ENCODE results near the gene ZC2HC1C.

Gene ZC2HC1C

GRCh38 chr14:75119056-75119455 is 49.6 kb downstream of the ZC2HC1C start:
- peaks cover 8 to 25% (median 18%) of the 10 kb centered on the region in 4 experiments for H3K4me1 ChIP-seq (ENCODE audit: control extremely low read depth in 1 of 4, control insufficient read depth in 4 of 4, insufficient read depth in 4 of 4, low read length in 3 of 4)
- H3K27me3 ChIP-seq (replicated peaks in 2 of 5; ENCODE audit: control insufficient read depth in 4 of 5, insufficient read depth in 5 of 5, low read length in 4 of 5) = no peaks in the 10 kb centered on the region
- DNase-seq = no peak
- no peak overlapping the region for H3K27ac ChIP-seq (ENCODE audit: insufficient read depth in 1 of 2, low read depth in 1 of 2, low read length in 2 of 2, poor library complexity in 1 of 2, severe bottlenecking in 2 of 2)
- peaks cover 20 to 49% (median 36%) of the 10 kb centered on the region in 4 experiments for H3K36me3 ChIP-seq (ENCODE audit: control insufficient read depth in 4 of 4, insufficient read depth in 4 of 4, low read length in 3 of 4)
- ChIA-PET POLR2A (no interaction called here), CTCF (interaction anchor here (2.1 kb wide), 1 partner anchor 15 kb away, joined by 7 read pairs; no protein-coding TSS in a partner anchor)
- H3K4me3 ChIP-seq (ENCODE audit: control insufficient read depth in 1 of 7, extremely low read depth in 1 of 7, insufficient read depth in 4 of 7, low read depth in 2 of 7, low read length in 6 of 7) = no peak overlapping the region
- no peaks in the 10 kb centered on the region for H3K9me3 ChIP-seq (ENCODE audit: control extremely low read depth in 1 of 5, control insufficient read depth in 4 of 5, insufficient read depth in 2 of 5, low read depth in 1 of 5, low read length in 4 of 5)
- WGBS (ENCODE audit: insufficient coverage) = 100% methylated on average over 2 of the region's 2 CpGs

GRCh38 chr14:75120541-75121291 is 51.3 kb downstream of the ZC2HC1C start:
- CTCF ChIA-PET = interaction anchor here (1.3 kb wide), 1 partner anchor 173 kb away, joined by 3 read pairs; no protein-coding TSS in a partner anchor
- H3K4me1 ChIP-seq (ENCODE audit: control extremely low read depth in 1 of 4, control insufficient read depth in 4 of 4, insufficient read depth in 4 of 4, low read length in 3 of 4) = peaks cover 15 to 42% (median 27%) of the 10 kb centered on the region in 4 experiments
- peak overlapping the region in 2 of 7 experiments; percentile 16 to 45 for H3K4me3 ChIP-seq (ENCODE audit: control insufficient read depth in 1 of 7, extremely low read depth in 1 of 7, insufficient read depth in 4 of 7, low read depth in 2 of 7, low read length in 6 of 7)
- H3K27me3 ChIP-seq (replicated peaks in 2 of 5; ENCODE audit: control insufficient read depth in 4 of 5, insufficient read depth in 5 of 5, low read length in 4 of 5) = no peaks in the 10 kb centered on the region
- H3K9me3 ChIP-seq (ENCODE audit: control extremely low read depth in 1 of 5, control insufficient read depth in 4 of 5, insufficient read depth in 2 of 5, low read depth in 1 of 5, low read length in 4 of 5) = no peaks in the 10 kb centered on the region
- DNase-seq = peak in 2 of 3 donors; percentile 57 to 69
- peaks cover 18 to 35% (median 28%) of the 10 kb centered on the region in 4 experiments for H3K36me3 ChIP-seq (ENCODE audit: control insufficient read depth in 4 of 4, insufficient read depth in 4 of 4, low read length in 3 of 4)
- 6% methylated on average over 2 of the region's 3 CpGs for WGBS (ENCODE audit: insufficient coverage)
- peak overlapping the region in 1 of 2 experiments; percentile 50 for H3K27ac ChIP-seq (ENCODE audit: insufficient read depth in 1 of 2, low read depth in 1 of 2, low read length in 2 of 2, poor library complexity in 1 of 2, severe bottlenecking in 2 of 2)
- POLR2A ChIA-PET = no interaction called here

- Histone ChIP-seq H3K4me1 (ENCODE audit: control extremely low read depth in 1 of 4, control insufficient read depth in 4 of 4, insufficient read depth in 4 of 4, low read length in 3 of 4) (peaks cover 17 to 50% (median 34%) of the 10 kb centered on the region in 4 experiments), H3K9me3 (ENCODE audit: control extremely low read depth in 1 of 5, control insufficient read depth in 4 of 5, insufficient read depth in 2 of 5, low read depth in 1 of 5, low read length in 4 of 5) (no peaks in the 10 kb centered on the region), H3K27ac (ENCODE audit: insufficient read depth in 1 of 2, low read depth in 1 of 2, low read length in 2 of 2, poor library complexity in 1 of 2, severe bottlenecking in 2 of 2) (no peak overlapping the region), H3K27me3 (replicated peaks in 2 of 5; ENCODE audit: control insufficient read depth in 4 of 5, insufficient read depth in 5 of 5, low read length in 4 of 5) (no peaks in the 10 kb centered on the region), H3K4me3 (ENCODE audit: control insufficient read depth in 1 of 7, extremely low read depth in 1 of 7, insufficient read depth in 4 of 7, low read depth in 2 of 7, low read length in 6 of 7) (no peak overlapping the region), H3K36me3 (ENCODE audit: control insufficient read depth in 4 of 4, insufficient read depth in 4 of 4, low read length in 3 of 4) (peaks cover 16 to 28% (median 22%) of the 10 kb centered on the region in 4 experiments)
- CTCF ChIA-PET = no interaction called here
- POLR2A ChIA-PET = no interaction called here
- DNase-seq = no peak
- WGBS (ENCODE audit: insufficient coverage) = 94% methylated on average over 7 of the region's 7 CpGs
Observed at GRCh38 chr14:75121552-75121951, 52.1 kb downstream of the ZC2HC1C start.

- POLR2A ChIA-PET = interaction anchor here (0.6 kb wide), 1 partner anchor 304 kb away, joined by 3 read pairs; no protein-coding TSS in a partner anchor
- no CpG with 5 or more reads among the region's 7 CpGs for WGBS (ENCODE audit: insufficient coverage)
- CTCF ChIA-PET = interaction anchor here (0.6 to 10.0 kb wide), 3 partner anchors 72 to 320 kb away, joined by 3 to 210 read pairs (median 3); no protein-coding TSS in a partner anchor
- no peaks in the 10 kb centered on the region for H3K27me3 ChIP-seq (replicated peaks in 2 of 5; ENCODE audit: control insufficient read depth in 4 of 5, insufficient read depth in 5 of 5, low read length in 4 of 5)
- peaks cover 17 to 70% (median 44%) of the 10 kb centered on the region in 4 experiments for H3K4me1 ChIP-seq (ENCODE audit: control extremely low read depth in 1 of 4, control insufficient read depth in 4 of 4, insufficient read depth in 4 of 4, low read length in 3 of 4)
- H3K9me3 ChIP-seq (ENCODE audit: control extremely low read depth in 1 of 5, control insufficient read depth in 4 of 5, insufficient read depth in 2 of 5, low read depth in 1 of 5, low read length in 4 of 5) = no peaks in the 10 kb centered on the region
- peak overlapping the region in 2 of 7 experiments; percentile 1 to 36 for H3K4me3 ChIP-seq (ENCODE audit: control insufficient read depth in 1 of 7, extremely low read depth in 1 of 7, insufficient read depth in 4 of 7, low read depth in 2 of 7, low read length in 6 of 7)
- DNase-seq = peak; percentile 58 to 91 (median 80)
- peaks cover 5 to 7% (median 5%) of the 10 kb centered on the region in 4 experiments for H3K36me3 ChIP-seq (ENCODE audit: control insufficient read depth in 4 of 4, insufficient read depth in 4 of 4, low read length in 3 of 4)
- H3K27ac ChIP-seq (ENCODE audit: insufficient read depth in 1 of 2, low read depth in 1 of 2, low read length in 2 of 2, poor library complexity in 1 of 2, severe bottlenecking in 2 of 2) = peak overlapping the region in 1 of 2 experiments; percentile 10
Observed at GRCh38 chr14:75123991-75124390, 54.5 kb downstream of the ZC2HC1C start.

- WGBS (ENCODE audit: insufficient coverage) = 53% methylated on average over 1 of the region's 5 CpGs
- POLR2A ChIA-PET = interaction anchor here (1.4 kb wide), 1 partner anchor 168 kb away, joined by 3 read pairs; no protein-coding TSS in a partner anchor
- H3K9me3 ChIP-seq (ENCODE audit: control extremely low read depth in 1 of 5, control insufficient read depth in 4 of 5, insufficient read depth in 2 of 5, low read depth in 1 of 5, low read length in 4 of 5) = no peaks in the 10 kb centered on the region
- no peaks in the 10 kb centered on the region for H3K27me3 ChIP-seq (replicated peaks in 2 of 5; ENCODE audit: control insufficient read depth in 4 of 5, insufficient read depth in 5 of 5, low read length in 4 of 5)
- CTCF ChIA-PET = interaction anchor here (1.0 to 10.0 kb wide), 4 partner anchors 10 to 367 kb away, joined by 3 to 210 read pairs (median 4); no protein-coding TSS in a partner anchor
- H3K4me3 ChIP-seq (ENCODE audit: control insufficient read depth in 1 of 7, extremely low read depth in 1 of 7, insufficient read depth in 4 of 7, low read depth in 2 of 7, low read length in 6 of 7) = peak overlapping the region in 4 of 7 experiments; percentile 20 to 94 (median 76)
- H3K36me3 ChIP-seq (ENCODE audit: control insufficient read depth in 4 of 4, insufficient read depth in 4 of 4, low read length in 3 of 4) = no peaks in the 10 kb centered on the region
- peak in 1 of 3 donors; percentile 43 for DNase-seq
- peak overlapping the region in 1 of 2 experiments; percentile 89 for H3K27ac ChIP-seq (ENCODE audit: insufficient read depth in 1 of 2, low read depth in 1 of 2, low read length in 2 of 2, poor library complexity in 1 of 2, severe bottlenecking in 2 of 2)
- peaks cover 14 to 65% (median 42%) of the 10 kb centered on the region in 4 experiments for H3K4me1 ChIP-seq (ENCODE audit: control extremely low read depth in 1 of 4, control insufficient read depth in 4 of 4, insufficient read depth in 4 of 4, low read length in 3 of 4)
Observed at GRCh38 chr14:75125617-75126016, 56.2 kb downstream of the ZC2HC1C start.

- DNase-seq = peak in 1 of 3 donors; percentile 51
- Histone ChIP-seq H3K27me3 (replicated peaks in 2 of 5; ENCODE audit: control insufficient read depth in 4 of 5, insufficient read depth in 5 of 5, low read length in 4 of 5) (no peaks in the 10 kb centered on the region), H3K9me3 (ENCODE audit: control extremely low read depth in 1 of 5, control insufficient read depth in 4 of 5, insufficient read depth in 2 of 5, low read depth in 1 of 5, low read length in 4 of 5) (no peaks in the 10 kb centered on the region), H3K4me3 (ENCODE audit: control insufficient read depth in 1 of 7, extremely low read depth in 1 of 7, insufficient read depth in 4 of 7, low read depth in 2 of 7, low read length in 6 of 7) (peak overlapping the region; percentile 34 to 94 (median 80)), H3K36me3 (ENCODE audit: control insufficient read depth in 4 of 4, insufficient read depth in 4 of 4, low read length in 3 of 4) (no peaks in the 10 kb centered on the region), H3K4me1 (ENCODE audit: control extremely low read depth in 1 of 4, control insufficient read depth in 4 of 4, insufficient read depth in 4 of 4, low read length in 3 of 4) (peaks cover 9 to 60% (median 38%) of the 10 kb centered on the region in 4 experiments), H3K27ac (ENCODE audit: insufficient read depth in 1 of 2, low read depth in 1 of 2, low read length in 2 of 2, poor library complexity in 1 of 2, severe bottlenecking in 2 of 2) (peak overlapping the region; percentile 82 to 89)
- CTCF ChIA-PET = interaction anchor here (1.0 to 10.0 kb wide), 5 partner anchors 10 to 366 kb away, joined by 3 to 210 read pairs (median 4); no protein-coding TSS in a partner anchor
- 0% methylated on average over 1 of the region's 6 CpGs for WGBS (ENCODE audit: insufficient coverage)
- POLR2A ChIA-PET = interaction anchor here (1.2 to 1.4 kb wide), 2 partner anchors 15 to 168 kb away, joined by 3 to 5 read pairs; no protein-coding TSS in a partner anchor
Observed at GRCh38 chr14:75126121-75126544, 56.7 kb downstream of the ZC2HC1C start.

All from common myeloid progenitor, CD34-positive (primary cell).